Adrenal gland (tissue), 5 donors: ENCODE results near the gene SCN4A.

Experiments
- POLR2A ChIP-seq, 2 donors: fragments of 450-650 bp; IDR thresholded peaks; one replicate each; pipeline ENCODE4 v1.6.1; 2017; ENCODE audit warnings: antibody characterized with exemption in 2 of 2, mild to moderate bottlenecking in 2 of 2, moderate library complexity in 1 of 2
- TF ChIP-seq, protein P1 (sequence below), 6 experiments: fragments of 450-650 bp in 4 of 6; fragments of 200-600 bp in 2 of 6; sonication (generic) in 1 of 6; IDR thresholded peaks; 1 replicate in 5 of 6; 2 replicates in 1 of 6; pipeline versions ENCODE4 v1.5.1 to v1.8.0; 2016 to 2021; ENCODE audit warnings: antibody characterized with exemption in 6 of 6, mild to moderate bottlenecking in 2 of 6, moderate library complexity in 1 of 6
- donor health status: DM: no; HTN: no; CAD: no.

DNA sequence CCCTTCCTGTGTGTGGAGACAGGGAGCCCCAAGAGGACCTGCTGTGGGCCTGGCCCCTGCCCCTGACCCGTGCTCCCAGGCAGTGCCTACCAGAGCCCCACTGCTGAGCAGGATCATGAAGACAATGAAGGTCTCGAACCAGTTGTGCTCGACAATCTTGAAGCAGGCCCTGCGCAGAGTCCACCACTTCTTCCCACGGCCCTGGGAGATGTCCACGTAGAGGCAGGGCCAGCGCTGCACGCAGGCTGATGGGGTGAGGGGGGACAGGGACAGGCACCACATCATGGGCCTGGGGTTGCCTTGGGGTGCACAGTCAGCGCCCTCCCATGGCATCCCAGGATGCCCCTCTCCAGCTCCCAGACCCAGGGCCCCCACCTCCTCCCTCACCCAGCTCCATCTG lies 24.2 kb downstream of the SCN4A start:
- no peak for TF ChIP-seq POLR2A (IDR thresholded peaks at IDR 0.05)
- TF ChIP-seq, protein P1, sequence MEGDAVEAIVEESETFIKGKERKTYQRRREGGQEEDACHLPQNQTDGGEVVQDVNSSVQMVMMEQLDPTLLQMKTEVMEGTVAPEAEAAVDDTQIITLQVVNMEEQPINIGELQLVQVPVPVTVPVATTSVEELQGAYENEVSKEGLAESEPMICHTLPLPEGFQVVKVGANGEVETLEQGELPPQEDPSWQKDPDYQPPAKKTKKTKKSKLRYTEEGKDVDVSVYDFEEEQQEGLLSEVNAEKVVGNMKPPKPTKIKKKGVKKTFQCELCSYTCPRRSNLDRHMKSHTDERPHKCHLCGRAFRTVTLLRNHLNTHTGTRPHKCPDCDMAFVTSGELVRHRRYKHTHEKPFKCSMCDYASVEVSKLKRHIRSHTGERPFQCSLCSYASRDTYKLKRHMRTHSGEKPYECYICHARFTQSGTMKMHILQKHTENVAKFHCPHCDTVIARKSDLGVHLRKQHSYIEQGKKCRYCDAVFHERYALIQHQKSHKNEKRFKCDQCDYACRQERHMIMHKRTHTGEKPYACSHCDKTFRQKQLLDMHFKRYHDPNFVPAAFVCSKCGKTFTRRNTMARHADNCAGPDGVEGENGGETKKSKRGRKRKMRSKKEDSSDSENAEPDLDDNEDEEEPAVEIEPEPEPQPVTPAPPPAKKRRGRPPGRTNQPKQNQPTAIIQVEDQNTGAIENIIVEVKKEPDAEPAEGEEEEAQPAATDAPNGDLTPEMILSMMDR (IDR thresholded peaks at IDR 0.05), result no peak
